ENCODE results near the gene CHADL.

CHADL gene

DNA sequence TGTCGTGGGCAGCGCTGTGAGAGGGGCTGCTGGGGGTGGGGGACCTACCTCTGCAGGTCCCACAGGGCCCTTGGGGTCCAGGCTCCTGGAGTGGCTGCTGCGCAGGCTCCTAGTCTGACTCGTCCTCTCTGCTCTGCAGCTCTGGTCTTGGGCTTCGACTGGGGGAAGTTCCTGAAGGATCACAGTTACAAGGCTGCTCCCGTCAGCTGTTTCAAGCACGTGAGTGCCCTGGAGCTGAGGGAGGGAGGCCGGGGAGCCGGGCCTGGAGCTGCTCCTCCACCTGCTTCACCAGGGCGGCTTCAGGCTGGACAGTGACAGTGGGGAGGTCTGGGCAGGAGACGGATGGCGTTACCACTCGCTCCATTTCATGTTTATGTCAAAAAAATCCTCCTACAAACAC lies 23.7 kb downstream of the CHADL start:
- Histone ChIP-seq H3K4me1 (ENCODE audit: control insufficient read depth in 5 of 5, insufficient read depth in 5 of 5, low read length in 5 of 5) (peaks cover 5 to 31% (median 29%) of the 10 kb centered on the region in 5 donors), H3K9me3 (ENCODE audit: control insufficient read depth in 5 of 5, low read length in 5 of 5) (no peaks in the 10 kb centered on the region), H3K4me3 (ENCODE audit: low read depth in 1 of 5, low read length in 5 of 5) (peak overlapping the region in 3 of 5 donors; percentile 28 to 47 (median 45)), H3K9ac (ENCODE audit: low read length in 5 of 5) (peak overlapping the region in 3 of 5 donors; percentile 46 to 66 (median 56)), H3K27ac (ENCODE audit: low read depth, low read length) (peak overlapping the region; percentile 54), H3K27me3 (ENCODE audit: control insufficient read depth in 5 of 5, insufficient read depth in 4 of 5, low read length in 5 of 5) (no peaks in the 10 kb centered on the region), H3K36me3 (ENCODE audit: control insufficient read depth in 5 of 5, insufficient read depth in 5 of 5, low read length in 5 of 5) (peaks cover 0 to 45% (median 27%) of the 10 kb centered on the region in 5 donors)

GRCh38 chr22:41215926-41216325 lies 24.8 kb downstream of the CHADL start:
- Histone ChIP-seq H3K36me3 (ENCODE audit: control insufficient read depth in 5 of 5, insufficient read depth in 5 of 5, low read length in 5 of 5) (peaks cover 0 to 42% (median 24%) of the 10 kb centered on the region in 5 donors), H3K4me1 (ENCODE audit: control insufficient read depth in 5 of 5, insufficient read depth in 5 of 5, low read length in 5 of 5) (peaks cover 5 to 31% (median 29%) of the 10 kb centered on the region in 5 donors), H3K9me3 (ENCODE audit: control insufficient read depth in 5 of 5, low read length in 5 of 5) (no peaks in the 10 kb centered on the region), H3K9ac (ENCODE audit: low read length in 5 of 5) (peak overlapping the region in 2 of 5 donors; percentile 4 to 11), H3K27me3 (ENCODE audit: control insufficient read depth in 5 of 5, insufficient read depth in 4 of 5, low read length in 5 of 5) (no peaks in the 10 kb centered on the region), H3K27ac (ENCODE audit: low read depth, low read length) (peak overlapping the region; percentile 54), H3K4me3 (ENCODE audit: low read depth in 1 of 5, low read length in 5 of 5) (peak overlapping the region in 1 of 5 donors; percentile 17)

GRCh38 chr22:41215409-41215808 lies 25.3 kb downstream of the CHADL start:
- no peak overlapping the region for H3K4me3 ChIP-seq (ENCODE audit: low read depth in 1 of 5, low read length in 5 of 5)
- no peaks in the 10 kb centered on the region for H3K9me3 ChIP-seq (ENCODE audit: control insufficient read depth in 5 of 5, low read length in 5 of 5)
- no peaks in the 10 kb centered on the region for H3K27me3 ChIP-seq (ENCODE audit: control insufficient read depth in 5 of 5, insufficient read depth in 4 of 5, low read length in 5 of 5)
- H3K9ac ChIP-seq (ENCODE audit: low read length in 5 of 5) = no peak overlapping the region
- H3K27ac ChIP-seq (ENCODE audit: low read depth, low read length) = peak overlapping the region; percentile 54
- H3K36me3 ChIP-seq (ENCODE audit: control insufficient read depth in 5 of 5, insufficient read depth in 5 of 5, low read length in 5 of 5) = peaks cover 0 to 42% (median 23%) of the 10 kb centered on the region in 5 donors
- peaks cover 5 to 31% (median 29%) of the 10 kb centered on the region in 5 donors for H3K4me1 ChIP-seq (ENCODE audit: control insufficient read depth in 5 of 5, insufficient read depth in 5 of 5, low read length in 5 of 5)

- no peak overlapping the region for H3K4me3 ChIP-seq (ENCODE audit: low read depth in 1 of 5, low read length in 5 of 5)
These were observed 34.0 kb downstream of the CHADL start for GRCh38 chr22:41206719-41207118.

DNA sequence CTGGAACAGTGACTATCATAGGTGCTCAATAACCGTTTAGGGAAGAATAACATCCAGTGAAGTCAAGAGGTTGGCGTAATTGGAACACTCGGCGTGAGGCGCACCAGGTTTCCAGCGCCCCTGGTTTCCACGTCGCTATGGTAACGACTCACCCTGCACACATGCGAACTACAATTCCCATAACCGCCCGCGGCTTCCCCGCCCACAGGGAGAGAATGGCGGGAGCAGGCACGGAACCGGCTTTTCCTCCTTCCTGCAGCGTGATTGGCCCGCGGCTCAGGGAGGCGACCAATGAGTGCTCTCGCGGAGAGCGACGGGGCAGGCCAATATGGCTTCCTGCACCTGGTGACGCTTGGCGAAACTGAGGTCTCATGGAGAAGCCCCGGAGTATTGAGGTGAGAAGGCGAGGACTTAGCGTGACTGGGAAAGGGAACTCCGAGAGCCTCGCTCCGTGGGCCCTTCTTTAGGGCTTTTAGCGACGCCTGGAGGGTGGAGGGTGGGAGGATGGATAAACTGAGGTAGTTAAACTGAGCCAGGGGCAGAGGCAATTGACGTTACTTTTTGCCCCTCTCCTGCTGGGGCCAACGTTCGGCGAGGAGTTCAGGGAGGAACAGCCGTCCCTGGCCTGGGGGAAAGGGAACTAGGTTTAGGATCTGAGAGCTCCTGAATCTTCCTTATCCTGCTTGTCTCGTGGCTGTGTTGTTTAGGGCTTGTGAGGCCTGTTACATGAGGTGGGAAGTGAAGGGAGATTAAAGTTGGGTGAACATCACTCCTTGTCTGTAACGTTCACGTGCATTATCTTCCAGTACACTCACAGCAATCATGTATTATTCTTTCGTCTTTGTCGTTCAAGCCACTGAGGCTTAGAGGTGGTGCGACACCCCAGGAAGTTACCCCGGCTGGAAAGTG lies 35.5 kb downstream of the CHADL start, which contains the start of gene L3MBTL2:
Gene L3MBTL2, plus strand, starts transcription at position 321 of the 909 bp plus-strand sequence. Its CDS starts 51 bp downstream, at position 372.
- Histone ChIP-seq H3K9ac (ENCODE audit: low read length in 5 of 5) (peak within 1 kb of the TSS; percentile 78 to 91 (median 89)), H3K36me3 (ENCODE audit: control insufficient read depth in 5 of 5, insufficient read depth in 5 of 5, low read length in 5 of 5) (peaks cover 0 to 10% (median 7%) of the 10 kb centered on the region in 5 donors), H3K9me3 (ENCODE audit: control insufficient read depth in 5 of 5, low read length in 5 of 5) (no peaks in the 10 kb centered on the region), H3K4me1 (ENCODE audit: control insufficient read depth in 5 of 5, insufficient read depth in 5 of 5, low read length in 5 of 5) (peaks cover 6 to 17% (median 12%) of the 10 kb centered on the region in 5 donors), H3K27ac (ENCODE audit: low read depth, low read length) (peak within 1 kb of the TSS; percentile 73), H3K4me3 (ENCODE audit: low read depth in 1 of 5, low read length in 5 of 5) (peak within 1 kb of the TSS; percentile 93 to 100 (median 99)), H3K27me3 (ENCODE audit: control insufficient read depth in 5 of 5, insufficient read depth in 4 of 5, low read length in 5 of 5) (no peaks in the 10 kb centered on the region)

More at GRCh38 chr22:41206719-41207118, 34.0 kb downstream of the CHADL start:
- H3K27ac ChIP-seq (ENCODE audit: low read depth, low read length) = no peak overlapping the region
- no peaks in the 10 kb centered on the region for H3K9me3 ChIP-seq (ENCODE audit: control insufficient read depth in 5 of 5, low read length in 5 of 5)
- H3K9ac ChIP-seq (ENCODE audit: low read length in 5 of 5) = no peak overlapping the region
- H3K36me3 ChIP-seq (ENCODE audit: control insufficient read depth in 5 of 5, insufficient read depth in 5 of 5, low read length in 5 of 5) = peaks cover 0 to 19% (median 14%) of the 10 kb centered on the region in 5 donors
- peaks cover 6 to 17% (median 12%) of the 10 kb centered on the region in 5 donors for H3K4me1 ChIP-seq (ENCODE audit: control insufficient read depth in 5 of 5, insufficient read depth in 5 of 5, low read length in 5 of 5)
- no peaks in the 10 kb centered on the region for H3K27me3 ChIP-seq (ENCODE audit: control insufficient read depth in 5 of 5, insufficient read depth in 4 of 5, low read length in 5 of 5)

DNA sequence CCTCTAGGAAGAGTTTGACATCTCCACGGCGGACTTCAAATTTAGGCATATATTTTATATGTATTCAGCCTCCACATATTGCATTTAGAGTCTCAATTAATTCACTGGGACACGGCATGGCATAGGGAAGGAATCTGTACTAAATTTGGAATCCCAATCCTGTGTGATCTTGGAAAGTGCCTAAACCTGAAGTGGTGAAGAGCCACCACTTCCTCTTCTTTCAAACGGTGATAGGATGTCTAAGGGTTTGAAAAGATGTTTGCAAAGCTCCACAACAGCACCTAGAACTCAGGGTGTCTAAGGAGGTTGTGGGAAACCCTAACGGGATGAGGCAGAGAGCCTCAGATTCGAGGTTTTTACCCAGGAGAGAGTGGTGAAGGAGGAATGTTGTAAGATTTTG lies 36.7 kb downstream of the CHADL start:
- Histone ChIP-seq H3K27me3 (ENCODE audit: control insufficient read depth in 5 of 5, insufficient read depth in 4 of 5, low read length in 5 of 5) (no peaks in the 10 kb centered on the region), H3K36me3 (ENCODE audit: control insufficient read depth in 5 of 5, insufficient read depth in 5 of 5, low read length in 5 of 5) (peaks cover 0 to 3% (median 0%) of the 10 kb centered on the region in 5 donors), H3K9me3 (ENCODE audit: control insufficient read depth in 5 of 5, low read length in 5 of 5) (no peaks in the 10 kb centered on the region), H3K27ac (ENCODE audit: low read depth, low read length) (no peak overlapping the region), H3K4me3 (ENCODE audit: low read depth in 1 of 5, low read length in 5 of 5) (no peak overlapping the region), H3K4me1 (ENCODE audit: control insufficient read depth in 5 of 5, insufficient read depth in 5 of 5, low read length in 5 of 5) (peaks cover 6 to 17% (median 12%) of the 10 kb centered on the region in 5 donors), H3K9ac (ENCODE audit: low read length in 5 of 5) (no peak overlapping the region)

- H3K9me3 ChIP-seq (ENCODE audit: control insufficient read depth in 5 of 5, low read length in 5 of 5) = no peaks in the 10 kb centered on the region
- H3K4me3 ChIP-seq (ENCODE audit: low read depth in 1 of 5, low read length in 5 of 5) = no peak overlapping the region
- no peak overlapping the region for H3K9ac ChIP-seq (ENCODE audit: low read length in 5 of 5)
- H3K27ac ChIP-seq (ENCODE audit: low read depth, low read length) = no peak overlapping the region
- H3K27me3 ChIP-seq (ENCODE audit: control insufficient read depth in 5 of 5, insufficient read depth in 4 of 5, low read length in 5 of 5) = no peaks in the 10 kb centered on the region
- H3K36me3 ChIP-seq (ENCODE audit: control insufficient read depth in 5 of 5, insufficient read depth in 5 of 5, low read length in 5 of 5) = peaks cover 0 to 3% (median 0%) of the 10 kb centered on the region in 5 donors
- peaks cover 6 to 19% (median 17%) of the 10 kb centered on the region in 5 donors for H3K4me1 ChIP-seq (ENCODE audit: control insufficient read depth in 5 of 5, insufficient read depth in 5 of 5, low read length in 5 of 5)
These were observed 37.6 kb downstream of the CHADL start for GRCh38 chr22:41203118-41203517.

- Histone ChIP-seq H3K9ac (ENCODE audit: low read length in 5 of 5) (no peak overlapping the region), H3K27me3 (ENCODE audit: control insufficient read depth in 5 of 5, insufficient read depth in 4 of 5, low read length in 5 of 5) (no peaks in the 10 kb centered on the region), H3K4me1 (ENCODE audit: control insufficient read depth in 5 of 5, insufficient read depth in 5 of 5, low read length in 5 of 5) (peaks cover 6 to 29% (median 28%) of the 10 kb centered on the region in 5 donors), H3K36me3 (ENCODE audit: control insufficient read depth in 5 of 5, insufficient read depth in 5 of 5, low read length in 5 of 5) (no peaks in the 10 kb centered on the region), H3K27ac (ENCODE audit: low read depth, low read length) (no peak overlapping the region), H3K9me3 (ENCODE audit: control insufficient read depth in 5 of 5, low read length in 5 of 5) (no peaks in the 10 kb centered on the region), H3K4me3 (ENCODE audit: low read depth in 1 of 5, low read length in 5 of 5) (no peak overlapping the region)
These were observed 39.6 kb downstream of the CHADL start for GRCh38 chr22:41201141-41201540.

DNA sequence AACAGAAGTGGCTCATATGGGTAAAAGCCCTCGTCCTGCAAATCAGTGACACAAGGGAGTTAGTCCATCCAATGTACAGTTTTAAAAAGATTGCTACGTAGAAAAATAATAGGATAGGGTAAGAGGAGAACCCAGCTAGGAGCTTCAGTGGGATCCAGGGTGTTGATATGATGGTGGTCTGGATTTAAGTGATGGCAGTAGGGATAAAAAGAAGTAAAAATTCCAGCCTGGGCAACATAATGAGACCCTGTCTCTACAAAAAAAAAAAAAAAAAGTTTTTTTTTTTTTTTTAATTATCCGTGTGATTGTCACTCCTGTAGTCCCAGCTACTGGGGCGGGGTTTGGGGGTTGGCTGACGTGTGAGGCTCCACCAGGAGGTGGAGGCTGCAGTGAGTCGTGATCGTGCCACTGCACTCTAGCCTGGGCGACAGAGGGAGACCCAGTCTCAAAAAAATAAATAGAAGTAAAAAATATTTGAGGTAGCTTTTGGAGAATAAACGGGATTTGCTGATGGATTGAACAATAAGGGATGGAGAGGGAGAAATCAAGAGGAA lies 42.6 kb downstream of the CHADL start:
- H3K4me3 ChIP-seq (ENCODE audit: low read depth in 1 of 5, low read length in 5 of 5) = peak overlapping the region; percentile 81 to 94 (median 89)

More for the DNA sequence above, 42.6 kb downstream of the CHADL start:
- H3K27ac ChIP-seq (ENCODE audit: low read depth, low read length) = no peak overlapping the region
- H3K9ac ChIP-seq (ENCODE audit: low read length in 5 of 5) = peak overlapping the region in 4 of 5 donors; percentile 33 to 74 (median 64)
- peaks cover 0 to 18% (median 17%) of the 10 kb centered on the region in 5 donors for H3K4me1 ChIP-seq (ENCODE audit: control insufficient read depth in 5 of 5, insufficient read depth in 5 of 5, low read length in 5 of 5)
- no peaks in the 10 kb centered on the region for H3K27me3 ChIP-seq (ENCODE audit: control insufficient read depth in 5 of 5, insufficient read depth in 4 of 5, low read length in 5 of 5)
- no peaks in the 10 kb centered on the region for H3K9me3 ChIP-seq (ENCODE audit: control insufficient read depth in 5 of 5, low read length in 5 of 5)
- no peaks in the 10 kb centered on the region for H3K36me3 ChIP-seq (ENCODE audit: control insufficient read depth in 5 of 5, insufficient read depth in 5 of 5, low read length in 5 of 5)
